ENCODE data around the gene PPIE.
"Not testable (repeated sequence)": the region's sequence is repeated elsewhere in the genome, so short reads cannot be mapped to it uniquely, and the experiment has no call there.

PPIE gene

DNA sequence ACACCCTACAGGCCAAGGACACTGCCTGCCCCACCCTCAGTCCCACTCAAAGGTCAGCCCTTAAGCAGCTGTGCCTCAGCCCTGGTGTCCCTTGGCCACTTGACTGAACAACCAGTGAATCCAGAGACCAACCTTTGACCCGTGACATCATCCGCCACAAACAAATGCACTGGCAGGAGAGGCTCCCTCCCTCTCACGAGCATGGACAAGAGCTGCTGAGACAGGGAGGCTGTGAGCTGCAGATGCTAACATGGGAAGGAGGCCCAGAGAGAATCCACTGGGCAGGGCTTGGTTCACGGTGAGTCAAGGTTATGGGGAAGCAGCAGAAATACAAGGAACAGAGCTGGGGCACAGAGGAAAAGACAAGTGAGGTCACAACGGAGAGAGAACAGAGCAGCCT is 27.8 kb downstream of the PPIE start:
- H3K4me1 ChIP-seq (ENCODE audit: insufficient read depth, poor library complexity, severe bottlenecking); DNase-seq (ENCODE audit: low spot score); H3K9me3 ChIP-seq (ENCODE audit: severe bottlenecking); H3K27ac ChIP-seq (ENCODE audit: poor library complexity, severe bottlenecking); H3K36me3 ChIP-seq (ENCODE audit: low read depth); H3K27me3 ChIP-seq (ENCODE audit: insufficient read depth, poor library complexity, severe bottlenecking); H3K4me3 ChIP-seq (ENCODE audit: severe bottlenecking): not testable (repeated sequence)
- ATAC-seq (ENCODE audit: low read depth) = 0 out of 3 replicates have a peak, but pooled peaks have one; percentile 9

DNA sequence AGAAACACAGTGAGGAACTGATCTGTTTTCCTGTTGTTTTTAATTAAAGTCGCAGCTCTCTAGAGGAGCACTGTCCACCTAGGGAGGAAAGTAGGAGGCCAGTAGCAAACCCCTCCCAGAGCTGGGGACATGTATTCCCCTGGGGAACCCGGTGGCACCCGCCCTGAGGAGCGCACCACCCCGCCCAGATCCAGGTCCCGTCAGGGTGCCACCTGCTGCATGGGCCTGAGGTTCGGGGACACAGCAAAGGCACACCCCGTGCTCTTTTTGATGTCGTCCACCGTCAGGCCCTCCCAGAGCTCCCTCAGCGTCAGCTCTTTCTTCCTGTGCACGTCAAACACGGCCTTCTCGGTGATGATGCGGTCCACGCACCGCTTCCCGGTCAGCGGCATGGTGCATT is 30.8 kb downstream of the PPIE start:
- not testable (repeated sequence) for H3K36me3 ChIP-seq (ENCODE audit: low read depth); H3K4me3 ChIP-seq (ENCODE audit: severe bottlenecking); H3K27ac ChIP-seq (ENCODE audit: poor library complexity, severe bottlenecking); ATAC-seq (ENCODE audit: low read depth); H3K4me1 ChIP-seq (ENCODE audit: insufficient read depth, poor library complexity, severe bottlenecking); H3K27me3 ChIP-seq (ENCODE audit: insufficient read depth, poor library complexity, severe bottlenecking); H3K9me3 ChIP-seq (ENCODE audit: severe bottlenecking); DNase-seq (ENCODE audit: low spot score)

DNA sequence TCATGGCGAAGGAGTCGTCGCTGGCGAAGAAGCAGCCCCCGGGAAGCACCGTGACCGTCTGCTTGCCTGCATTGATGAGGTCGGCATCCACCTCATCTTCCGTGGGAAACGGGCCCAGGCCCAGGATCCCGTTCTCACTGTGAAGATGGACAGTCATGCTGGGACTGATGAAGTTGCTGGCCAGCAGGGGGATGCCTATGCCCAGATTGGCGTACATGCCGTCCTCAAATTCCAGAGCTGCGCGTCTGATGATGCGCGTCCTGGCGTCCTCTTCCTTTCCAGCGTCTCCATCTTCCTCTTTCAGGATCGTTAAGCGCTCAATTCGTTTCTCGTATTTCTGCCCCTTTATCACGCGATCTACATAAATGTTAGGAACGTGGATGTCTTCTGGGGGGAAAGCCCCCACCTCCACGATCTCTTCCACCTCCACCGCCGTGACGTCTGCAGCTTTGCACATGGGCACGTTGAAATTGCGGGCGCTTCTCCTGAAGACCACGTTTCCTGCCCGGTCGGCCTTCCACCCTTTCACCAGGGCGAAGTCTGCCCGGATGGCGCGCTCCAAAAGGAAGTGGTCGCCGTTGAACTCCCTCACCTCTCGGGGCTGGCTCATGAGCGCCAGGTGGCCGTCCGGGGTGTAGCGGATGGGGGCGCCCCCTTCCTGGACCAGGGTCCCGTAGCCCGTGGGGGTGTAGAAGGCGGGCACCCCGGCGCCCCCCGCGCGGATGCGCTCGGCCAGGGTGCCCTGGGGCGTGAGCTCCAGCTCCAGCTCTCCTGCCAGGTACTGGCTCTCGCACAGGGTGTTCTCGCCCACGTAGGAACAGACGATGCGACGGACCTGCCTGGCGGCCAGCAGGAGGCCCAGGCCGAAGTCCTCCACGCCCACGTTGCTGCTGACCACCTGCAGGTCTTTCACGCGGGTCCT is 31.7 kb downstream of the PPIE start:
- TF ChIP-seq, protein P1, sequence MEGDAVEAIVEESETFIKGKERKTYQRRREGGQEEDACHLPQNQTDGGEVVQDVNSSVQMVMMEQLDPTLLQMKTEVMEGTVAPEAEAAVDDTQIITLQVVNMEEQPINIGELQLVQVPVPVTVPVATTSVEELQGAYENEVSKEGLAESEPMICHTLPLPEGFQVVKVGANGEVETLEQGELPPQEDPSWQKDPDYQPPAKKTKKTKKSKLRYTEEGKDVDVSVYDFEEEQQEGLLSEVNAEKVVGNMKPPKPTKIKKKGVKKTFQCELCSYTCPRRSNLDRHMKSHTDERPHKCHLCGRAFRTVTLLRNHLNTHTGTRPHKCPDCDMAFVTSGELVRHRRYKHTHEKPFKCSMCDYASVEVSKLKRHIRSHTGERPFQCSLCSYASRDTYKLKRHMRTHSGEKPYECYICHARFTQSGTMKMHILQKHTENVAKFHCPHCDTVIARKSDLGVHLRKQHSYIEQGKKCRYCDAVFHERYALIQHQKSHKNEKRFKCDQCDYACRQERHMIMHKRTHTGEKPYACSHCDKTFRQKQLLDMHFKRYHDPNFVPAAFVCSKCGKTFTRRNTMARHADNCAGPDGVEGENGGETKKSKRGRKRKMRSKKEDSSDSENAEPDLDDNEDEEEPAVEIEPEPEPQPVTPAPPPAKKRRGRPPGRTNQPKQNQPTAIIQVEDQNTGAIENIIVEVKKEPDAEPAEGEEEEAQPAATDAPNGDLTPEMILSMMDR (IDR thresholded peaks at IDR 0.05; ENCODE audit: poor library complexity, severe bottlenecking) = peak; percentile 37
- peak; percentile 84 for ATAC-seq (ENCODE audit: low read depth)
- H3K27ac ChIP-seq (ENCODE audit: poor library complexity, severe bottlenecking); H3K4me1 ChIP-seq (ENCODE audit: insufficient read depth, poor library complexity, severe bottlenecking); H3K36me3 ChIP-seq (ENCODE audit: low read depth); DNase-seq (ENCODE audit: low spot score); H3K27me3 ChIP-seq (ENCODE audit: insufficient read depth, poor library complexity, severe bottlenecking); H3K9me3 ChIP-seq (ENCODE audit: severe bottlenecking): not testable (repeated sequence)
- peak overlapping the region; percentile 41 for H3K4me3 ChIP-seq (ENCODE audit: severe bottlenecking)

DNA sequence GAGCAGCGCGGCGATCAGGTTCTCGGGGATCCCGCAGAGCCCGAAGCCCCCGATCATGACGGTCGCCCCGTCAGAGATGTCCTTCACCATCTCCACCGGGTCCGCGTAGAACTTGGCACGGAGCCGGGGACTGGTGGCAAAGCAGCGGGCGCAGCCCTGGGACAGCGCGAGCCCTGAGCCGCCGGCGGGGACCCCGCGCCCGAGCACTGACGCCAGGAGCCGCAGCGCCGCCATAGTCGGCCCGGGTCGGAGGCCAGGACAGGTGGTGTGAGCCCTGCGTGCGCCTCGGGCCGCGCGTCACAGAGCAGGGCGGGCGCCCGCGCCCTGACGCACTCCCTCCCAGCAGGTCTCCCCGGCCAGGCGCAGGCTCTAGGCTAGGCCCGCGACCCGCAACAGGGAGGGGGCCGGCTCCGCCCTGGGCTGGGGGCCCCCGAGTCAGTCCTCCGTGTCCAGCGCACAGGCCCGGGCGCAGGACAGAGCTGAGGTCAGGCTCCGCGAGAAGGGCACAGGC is 32.4 kb downstream of the PPIE start, which contains the start of gene OXCT2:
OXCT2 (minus strand) TSS at position 327 of the 511 bp plus-strand sequence; CDS start at position 234, 93 bp downstream.
- not testable (repeated sequence) for DNase-seq (ENCODE audit: low spot score); H3K9me3 ChIP-seq (ENCODE audit: severe bottlenecking); H3K27me3 ChIP-seq (ENCODE audit: insufficient read depth, poor library complexity, severe bottlenecking); H3K4me1 ChIP-seq (ENCODE audit: insufficient read depth, poor library complexity, severe bottlenecking); H3K36me3 ChIP-seq (ENCODE audit: low read depth); H3K27ac ChIP-seq (ENCODE audit: poor library complexity, severe bottlenecking)
- H3K4me3 ChIP-seq (ENCODE audit: severe bottlenecking) = peak within 1 kb of the TSS; percentile 41
- ATAC-seq (ENCODE audit: low read depth) = peak; percentile 15; the same call in 1 of the 3 replicates

DNA sequence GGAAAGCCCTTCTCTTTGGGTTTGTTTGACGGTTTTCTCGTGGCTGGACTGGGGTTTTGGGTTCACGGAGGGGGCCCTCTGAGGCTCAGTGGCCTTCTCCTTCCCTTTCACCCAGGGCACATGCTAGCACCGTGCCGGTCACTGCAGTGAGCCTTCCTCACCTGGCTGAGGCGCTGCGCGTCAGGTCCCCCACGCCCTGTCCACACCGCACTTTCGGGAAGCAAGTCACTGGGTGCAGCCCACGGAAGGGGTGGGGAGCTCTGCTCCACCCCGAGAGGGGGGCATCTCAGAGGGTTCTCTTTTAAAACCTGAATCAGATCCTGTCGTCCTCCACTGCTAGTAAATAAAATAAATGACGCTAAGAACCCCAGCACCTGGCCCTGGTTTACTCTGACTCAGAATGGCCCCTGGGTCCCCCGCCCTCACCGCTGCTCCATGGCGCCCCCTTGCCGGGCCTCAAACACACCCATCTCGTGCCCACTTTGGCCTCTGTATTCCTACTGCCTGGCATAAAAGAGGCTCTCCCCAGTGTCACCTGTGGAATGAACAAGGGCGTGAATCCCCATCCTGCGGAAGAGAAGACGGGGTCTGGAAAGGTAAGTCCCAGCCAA is 34.8 kb downstream of the PPIE start:
- DNase-seq (ENCODE audit: low spot score); H3K4me3 ChIP-seq (ENCODE audit: severe bottlenecking); H3K36me3 ChIP-seq (ENCODE audit: low read depth); H3K4me1 ChIP-seq (ENCODE audit: insufficient read depth, poor library complexity, severe bottlenecking); H3K9me3 ChIP-seq (ENCODE audit: severe bottlenecking); ATAC-seq (ENCODE audit: low read depth); H3K27me3 ChIP-seq (ENCODE audit: insufficient read depth, poor library complexity, severe bottlenecking); H3K27ac ChIP-seq (ENCODE audit: poor library complexity, severe bottlenecking): not testable (repeated sequence)

DNA sequence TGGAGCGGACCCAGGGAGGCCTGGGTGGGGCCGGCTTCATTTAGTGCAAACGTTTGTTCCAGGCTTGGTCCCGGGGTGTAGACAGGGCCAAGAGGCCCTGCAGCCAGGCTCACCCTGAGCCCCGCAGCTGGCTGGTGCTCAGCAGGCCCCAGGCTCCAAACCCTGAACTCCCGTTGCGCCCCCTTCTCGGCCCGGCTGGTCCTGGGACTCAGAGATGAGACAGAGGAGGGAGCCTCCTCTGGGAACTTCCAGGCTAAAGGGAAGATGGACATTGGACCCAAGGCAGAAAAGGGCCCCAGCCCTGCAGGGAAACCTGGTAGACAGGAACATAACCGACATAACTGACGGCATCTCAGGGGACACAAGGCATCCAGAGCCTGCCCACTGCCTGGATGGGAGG is 36.5 kb downstream of the PPIE start:
- ATAC-seq (ENCODE audit: low read depth); H3K4me3 ChIP-seq (ENCODE audit: severe bottlenecking); H3K9me3 ChIP-seq (ENCODE audit: severe bottlenecking); H3K4me1 ChIP-seq (ENCODE audit: insufficient read depth, poor library complexity, severe bottlenecking); H3K27ac ChIP-seq (ENCODE audit: poor library complexity, severe bottlenecking); H3K27me3 ChIP-seq (ENCODE audit: insufficient read depth, poor library complexity, severe bottlenecking); H3K36me3 ChIP-seq (ENCODE audit: low read depth); DNase-seq (ENCODE audit: low spot score): not testable (repeated sequence)

DNA sequence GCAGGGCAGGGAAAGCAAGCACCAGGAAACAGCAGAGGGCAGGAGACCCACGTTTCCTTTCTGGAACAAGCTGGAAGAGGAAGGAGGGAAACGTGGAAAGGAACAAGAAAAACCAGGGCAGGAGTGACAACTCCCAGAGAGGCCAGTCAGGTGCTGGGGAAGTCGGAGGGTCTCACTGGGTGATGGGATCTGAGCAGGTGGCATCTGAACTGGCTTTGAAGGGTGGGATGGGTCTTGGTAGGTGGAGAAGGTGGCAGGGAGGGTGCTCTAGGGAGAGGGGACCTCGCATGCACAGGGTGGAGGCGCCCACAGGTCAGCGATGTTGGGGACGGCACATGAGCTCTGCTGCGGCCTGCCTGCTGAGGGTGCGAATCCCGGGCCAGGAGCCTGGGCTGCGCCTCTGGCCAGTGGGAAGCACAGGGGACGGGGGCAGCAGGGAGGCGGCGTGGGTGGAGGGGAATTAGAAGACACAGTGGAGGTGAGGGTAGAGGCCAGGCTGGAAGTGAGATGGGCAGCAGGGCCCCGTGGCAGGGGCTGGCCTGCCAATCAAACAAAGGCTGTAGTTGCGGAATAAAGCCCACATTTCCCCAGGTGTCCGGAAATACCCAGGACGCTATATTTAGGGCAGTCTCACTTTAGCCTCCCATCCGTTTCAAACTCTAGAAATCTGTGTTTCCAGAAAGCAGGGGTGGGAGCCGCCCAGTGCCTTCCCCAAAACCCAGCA is 37.2 kb downstream of the PPIE start:
- H3K4me1 ChIP-seq (ENCODE audit: insufficient read depth, poor library complexity, severe bottlenecking); H3K36me3 ChIP-seq (ENCODE audit: low read depth); H3K4me3 ChIP-seq (ENCODE audit: severe bottlenecking); DNase-seq (ENCODE audit: low spot score); H3K9me3 ChIP-seq (ENCODE audit: severe bottlenecking); ATAC-seq (ENCODE audit: low read depth); H3K27me3 ChIP-seq (ENCODE audit: insufficient read depth, poor library complexity, severe bottlenecking); H3K27ac ChIP-seq (ENCODE audit: poor library complexity, severe bottlenecking): not testable (repeated sequence)
